Parathyroid adenoma (tissue), 2 donors: ENCODE results near the gene SIM1.

Source experiments
- H2AFZ ChIP-seq: fragments of 300-600 bp; sonication (generic); one replicate; pipeline ENCODE4 v1.7.0; 2017; ENCODE audit warnings: antibody characterized with exemption, mild to moderate bottlenecking
- H3K27ac ChIP-seq: fragments of 300-600 bp; sonication (generic); one replicate; pipeline ENCODE4 v1.7.0; 2017
- H3K27me3 ChIP-seq: fragments of 300-600 bp; sonication (generic); one replicate; pipeline ENCODE4 v1.7.0; 2017; ENCODE audit warnings: low read length; ENCODE audit not compliant: control insufficient read depth, insufficient read depth
- H3K36me3 ChIP-seq: fragments of 300-600 bp; sonication (generic); one replicate; pipeline ENCODE4 v1.7.0; 2017; ENCODE audit warnings: low read length; ENCODE audit not compliant: control insufficient read depth, insufficient read depth
- H3K4me1 ChIP-seq: fragments of 300-600 bp; sonication (generic); one replicate; pipeline ENCODE4 v1.7.0; 2017; ENCODE audit warnings: control low read depth
- H3K4me2 ChIP-seq: fragments of 300-600 bp; sonication (generic); one replicate; pipeline ENCODE4 v1.7.0; 2017; ENCODE audit warnings: low read length
- H3K4me3 ChIP-seq: fragments of 300-600 bp; sonication (generic); one replicate; pipeline ENCODE4 v1.7.0; 2017; ENCODE audit warnings: low read depth, low read length
- H3K79me2 ChIP-seq: fragments of 300-600 bp; sonication (generic); one replicate; pipeline ENCODE4 v1.7.0; 2017; ENCODE audit warnings: control low read depth
- H3K9ac ChIP-seq: fragments of 300-600 bp; sonication (generic); one replicate; pipeline ENCODE4 v1.7.0; 2017; ENCODE audit warnings: mild to moderate bottlenecking
- H3K9me3 ChIP-seq: fragments of 300-600 bp; sonication (generic); one replicate; pipeline ENCODE4 v1.7.0; 2017; ENCODE audit warnings: low read length; ENCODE audit not compliant: control insufficient read depth
- TF ChIP-seq, protein P1 (sequence below): fragments of 300-600 bp; sonication (generic); IDR thresholded peaks from one replicate; pipeline ENCODE4 v1.7.0; 2017; ENCODE audit warnings: antibody characterized with exemption, mild to moderate bottlenecking
- donor health status: primary hyperparathyroidism.

The SIM1 gene

DNA sequence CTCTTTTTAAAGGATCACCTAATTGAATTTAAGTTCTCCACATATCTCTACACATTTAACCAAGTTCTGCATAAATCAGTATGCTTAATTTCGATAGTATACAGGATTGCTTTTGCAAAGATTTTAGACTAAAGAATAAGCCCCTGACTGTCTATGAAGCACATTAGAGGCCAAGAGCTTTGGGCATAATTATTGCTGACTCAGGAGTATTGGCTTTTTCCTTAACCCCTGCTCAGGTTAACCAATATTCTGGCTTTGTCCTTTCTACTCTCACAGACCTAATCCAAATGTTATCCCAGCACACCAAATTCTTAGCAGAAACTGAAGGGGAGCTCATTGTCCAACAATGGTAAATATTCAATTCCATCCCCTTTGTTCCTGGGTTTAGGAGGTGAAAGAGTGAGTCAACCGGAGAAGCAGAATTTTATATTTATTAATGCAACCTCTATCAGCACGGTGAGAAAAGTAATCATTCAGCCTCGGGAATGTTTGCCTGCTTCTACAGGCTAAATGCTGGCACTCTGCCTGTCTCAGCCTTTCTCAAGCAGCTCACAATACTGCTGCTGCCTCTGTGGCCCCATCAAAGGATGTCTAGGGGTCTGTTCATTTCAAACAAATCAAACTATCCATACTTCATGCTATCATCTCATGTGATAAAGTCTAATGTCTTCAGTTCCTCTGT lies 125.0 kb downstream of the SIM1 start:
- no peaks in the 10 kb centered on the region for H3K36me3 ChIP-seq
- TF ChIP-seq, protein P1, sequence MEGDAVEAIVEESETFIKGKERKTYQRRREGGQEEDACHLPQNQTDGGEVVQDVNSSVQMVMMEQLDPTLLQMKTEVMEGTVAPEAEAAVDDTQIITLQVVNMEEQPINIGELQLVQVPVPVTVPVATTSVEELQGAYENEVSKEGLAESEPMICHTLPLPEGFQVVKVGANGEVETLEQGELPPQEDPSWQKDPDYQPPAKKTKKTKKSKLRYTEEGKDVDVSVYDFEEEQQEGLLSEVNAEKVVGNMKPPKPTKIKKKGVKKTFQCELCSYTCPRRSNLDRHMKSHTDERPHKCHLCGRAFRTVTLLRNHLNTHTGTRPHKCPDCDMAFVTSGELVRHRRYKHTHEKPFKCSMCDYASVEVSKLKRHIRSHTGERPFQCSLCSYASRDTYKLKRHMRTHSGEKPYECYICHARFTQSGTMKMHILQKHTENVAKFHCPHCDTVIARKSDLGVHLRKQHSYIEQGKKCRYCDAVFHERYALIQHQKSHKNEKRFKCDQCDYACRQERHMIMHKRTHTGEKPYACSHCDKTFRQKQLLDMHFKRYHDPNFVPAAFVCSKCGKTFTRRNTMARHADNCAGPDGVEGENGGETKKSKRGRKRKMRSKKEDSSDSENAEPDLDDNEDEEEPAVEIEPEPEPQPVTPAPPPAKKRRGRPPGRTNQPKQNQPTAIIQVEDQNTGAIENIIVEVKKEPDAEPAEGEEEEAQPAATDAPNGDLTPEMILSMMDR, result no peak
- no peaks in the 10 kb centered on the region for H3K27me3 ChIP-seq
- no peak overlapping the region for H3K27ac ChIP-seq
- no peaks in the 10 kb centered on the region for H3K79me2 ChIP-seq
- no peak overlapping the region for H2AFZ ChIP-seq
- H3K9me3 ChIP-seq, result no peaks in the 10 kb centered on the region
- H3K4me1 ChIP-seq, result no peaks in the 10 kb centered on the region
- H3K4me2 ChIP-seq, result no peak overlapping the region
- no peak overlapping the region for H3K4me3 ChIP-seq
- H3K9ac ChIP-seq, result no peak overlapping the region

DNA sequence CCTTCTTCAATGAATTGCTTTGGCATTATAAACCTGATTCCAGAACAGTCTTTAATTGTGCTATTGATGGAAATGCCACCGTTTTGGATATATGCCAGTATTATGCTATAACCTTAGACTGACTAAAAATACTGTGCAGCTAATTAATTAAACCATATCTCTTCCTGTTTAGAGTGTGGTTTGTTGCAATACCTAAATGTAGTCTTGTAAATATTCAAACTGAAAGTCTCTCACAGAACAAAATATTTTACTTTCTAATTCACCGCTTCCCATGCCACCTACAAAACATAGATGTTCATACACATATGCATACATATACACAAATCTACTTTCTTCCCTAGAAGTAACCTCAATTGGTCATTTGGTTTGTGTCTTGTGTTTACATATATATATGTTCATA lies 126.6 kb downstream of the SIM1 start:
- H3K36me3 ChIP-seq, result no peaks in the 10 kb centered on the region
- H3K27me3 ChIP-seq, result no peaks in the 10 kb centered on the region
- H3K4me3 ChIP-seq, result no peak overlapping the region
- no peak overlapping the region for H3K4me2 ChIP-seq
- no peaks in the 10 kb centered on the region for H3K9me3 ChIP-seq
- H3K27ac ChIP-seq, result no peak overlapping the region
- H3K9ac ChIP-seq, result no peak overlapping the region
- H2AFZ ChIP-seq, result no peak overlapping the region
- TF ChIP-seq, protein P1, result no peak
- H3K4me1 ChIP-seq, result no peaks in the 10 kb centered on the region
- no peaks in the 10 kb centered on the region for H3K79me2 ChIP-seq

DNA sequence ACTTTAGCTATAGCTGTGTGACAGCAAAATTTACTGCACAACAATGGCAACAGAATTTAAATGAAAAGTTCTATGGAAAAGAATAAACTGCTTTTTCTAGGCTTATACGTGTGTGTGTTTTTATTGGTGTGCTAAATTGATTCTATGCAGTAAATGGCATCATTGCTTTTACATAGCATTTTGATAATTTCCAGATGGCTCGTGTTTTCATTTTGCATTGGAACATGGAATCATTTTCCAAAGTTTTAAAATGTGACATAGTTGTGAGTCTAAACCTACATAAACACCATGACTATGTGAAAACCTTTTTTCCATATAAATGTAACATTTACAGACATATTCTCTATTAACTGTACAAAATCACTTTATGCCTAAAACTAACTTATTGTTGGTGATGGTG lies 127.8 kb downstream of the SIM1 start:
- Histone ChIP-seq H3K36me3 (no peaks in the 10 kb centered on the region), H3K27me3 (no peaks in the 10 kb centered on the region), H3K9ac (no peak overlapping the region), H2AFZ (no peak overlapping the region), H3K27ac (no peak overlapping the region), H3K79me2 (no peaks in the 10 kb centered on the region), H3K4me3 (no peak overlapping the region), H3K4me1 (no peaks in the 10 kb centered on the region), H3K9me3 (no peaks in the 10 kb centered on the region), H3K4me2 (no peak overlapping the region)
- TF ChIP-seq, protein P1, result no peak

DNA sequence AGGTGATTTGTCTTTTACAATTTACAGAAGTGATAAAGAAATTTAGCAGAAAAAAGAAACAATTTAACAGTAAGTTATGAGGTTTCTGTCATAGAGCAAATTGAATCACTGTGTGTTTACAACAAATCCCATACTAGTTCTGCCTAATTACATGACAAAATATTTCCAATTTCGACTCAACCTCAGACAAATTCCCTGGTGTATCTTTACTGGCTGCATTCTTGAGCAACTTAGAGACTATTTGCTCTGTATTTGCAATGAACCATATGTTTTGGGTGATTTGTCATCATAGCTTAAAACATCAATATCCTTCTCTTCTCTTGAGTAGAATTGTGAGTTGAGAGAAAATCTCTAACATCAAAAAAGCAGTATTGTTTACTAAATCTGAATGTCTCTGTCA lies 128.7 kb downstream of the SIM1 start:
- TF ChIP-seq, protein P1, result no peak
- no peaks in the 10 kb centered on the region for H3K36me3 ChIP-seq
- H3K4me1 ChIP-seq, result no peaks in the 10 kb centered on the region
- no peaks in the 10 kb centered on the region for H3K27me3 ChIP-seq
- H3K4me3 ChIP-seq, result no peak overlapping the region
- H3K9ac ChIP-seq, result no peak overlapping the region
- no peak overlapping the region for H3K4me2 ChIP-seq
- H3K79me2 ChIP-seq, result no peaks in the 10 kb centered on the region
- H3K9me3 ChIP-seq, result no peaks in the 10 kb centered on the region
- H3K27ac ChIP-seq, result no peak overlapping the region
- H2AFZ ChIP-seq, result no peak overlapping the region
